Neural cell (in vitro differentiated cells): ENCODE results near the gene GCN1.

Source experiments
- EZH2 ChIP-seq: fragments of 200-600, 300-800 bp; shearing (Covaris generic), sonication (generic); IDR thresholded peaks from 2 replicates; pipeline ENCODE4 v1.6.1; 2014; ENCODE audit warnings: antibody characterized with exemption, low read length, borderline replicate concordance, mild to moderate bottlenecking; ENCODE audit not compliant: insufficient read depth, poor library complexity, severe bottlenecking
- TAF1 ChIP-seq: IDR thresholded peaks from 2 replicates; pipeline ENCODE4 v1.6.1; 2012; ENCODE audit warnings: low read depth
- TF ChIP-seq, protein P1 (sequence below): fragments of 450-650 bp; IDR thresholded peaks from 2 replicates; pipeline ENCODE4 v1.5.1; 2014; ENCODE audit warnings: antibody characterized with exemption, mild to moderate bottlenecking, moderate library complexity; ENCODE audit not compliant: poor library complexity, severe bottlenecking

DNA sequence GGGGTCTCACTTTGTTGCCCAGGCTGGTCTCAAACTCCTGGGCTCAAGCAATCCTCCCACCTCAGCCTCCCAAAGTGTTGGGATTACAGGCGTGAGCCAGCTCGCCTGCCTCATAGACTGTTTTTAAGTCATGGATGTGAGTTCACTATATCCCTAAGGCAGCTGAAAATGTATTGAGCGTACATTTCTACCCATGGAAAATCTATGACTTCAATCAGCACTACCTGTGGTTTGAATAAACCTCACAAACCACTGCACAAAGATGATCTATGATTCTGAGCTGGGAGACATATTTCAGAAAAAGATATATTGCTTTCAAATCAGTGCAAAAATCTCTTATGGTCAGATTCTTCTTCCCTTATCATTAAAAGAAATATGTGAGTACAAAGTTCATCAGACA is 22.5 kb downstream of the GCN1 start:
- TF ChIP-seq, protein P1, sequence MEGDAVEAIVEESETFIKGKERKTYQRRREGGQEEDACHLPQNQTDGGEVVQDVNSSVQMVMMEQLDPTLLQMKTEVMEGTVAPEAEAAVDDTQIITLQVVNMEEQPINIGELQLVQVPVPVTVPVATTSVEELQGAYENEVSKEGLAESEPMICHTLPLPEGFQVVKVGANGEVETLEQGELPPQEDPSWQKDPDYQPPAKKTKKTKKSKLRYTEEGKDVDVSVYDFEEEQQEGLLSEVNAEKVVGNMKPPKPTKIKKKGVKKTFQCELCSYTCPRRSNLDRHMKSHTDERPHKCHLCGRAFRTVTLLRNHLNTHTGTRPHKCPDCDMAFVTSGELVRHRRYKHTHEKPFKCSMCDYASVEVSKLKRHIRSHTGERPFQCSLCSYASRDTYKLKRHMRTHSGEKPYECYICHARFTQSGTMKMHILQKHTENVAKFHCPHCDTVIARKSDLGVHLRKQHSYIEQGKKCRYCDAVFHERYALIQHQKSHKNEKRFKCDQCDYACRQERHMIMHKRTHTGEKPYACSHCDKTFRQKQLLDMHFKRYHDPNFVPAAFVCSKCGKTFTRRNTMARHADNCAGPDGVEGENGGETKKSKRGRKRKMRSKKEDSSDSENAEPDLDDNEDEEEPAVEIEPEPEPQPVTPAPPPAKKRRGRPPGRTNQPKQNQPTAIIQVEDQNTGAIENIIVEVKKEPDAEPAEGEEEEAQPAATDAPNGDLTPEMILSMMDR = no peak
- TF ChIP-seq TAF1 (no peak), EZH2 (no peak)
